Right cardiac atrium (tissue), 5 donors: ENCODE data around the gene KRTAP5-6. TPM values are rescaled to one million over a fixed set of nuclear protein-coding genes. Genes with fewer than 3 reads are reported as not detected.

ENCODE experiments used
- ATAC-seq, 2 donors: fragments of 200-7000 bp; cut with Tn5 transposase; one replicate each; pipeline versions ENCODE4 v1.8.0 to v1.9.1; 2020; ENCODE audit warnings: moderate library complexity in 2 of 2, mild to moderate bottlenecking in 1 of 2
- DNase-seq, 3 donors: peaks; one replicate each; pipeline ENCODE4 v3.0.0-alpha.2; 2020
- H3K27ac ChIP-seq: one replicate; pipeline ENCODE4 v1.5.1; 2013; ENCODE audit warnings: mild to moderate bottlenecking, low read length, control low read depth, moderate library complexity
- H3K27me3 ChIP-seq: one replicate; pipeline ENCODE4 v1.6.1; 2013; ENCODE audit not compliant: control insufficient read depth, insufficient read depth
- H3K4me1 ChIP-seq: one replicate; pipeline ENCODE4 v1.6.1; 2013; ENCODE audit warnings: low read length; ENCODE audit not compliant: control insufficient read depth, insufficient read depth
- H3K4me3 ChIP-seq: one replicate; pipeline ENCODE4 v1.5.1; 2013; ENCODE audit warnings: low read length, control low read depth
- H3K9me3 ChIP-seq: one replicate; pipeline ENCODE4 v1.6.1; 2013; ENCODE audit warnings: low read length; ENCODE audit not compliant: control insufficient read depth
- WGBS: extraction: QIAGEN DNeasy Blood & Tissue Kit; methylation state at CpG from one replicate; pipeline ENCODE4 v1.1.7; 2013; 5-methylcytosine and 5-hydroxymethylcytosine counted together
- intact Hi-C, 4 donors: fragments of 100-400 bp; cut with DNase I; formaldehyde crosslinking; loops; one replicate each; pipeline versions ENCODE4 v1.11.0 to v1.14.0; 2022 to 2023
- polyA plus RNA-seq: library from polyadenylated mRNA; stranded (reverse); fragments of 200-250 nt; gene quantifications from one replicate; pipeline ENCODE4 v1.2.3, GENCODE V29; 2013
- total RNA-seq, 4 donors: library from RNA; stranded (reverse); fragmentation: NEBNext Ultra II Directional; extraction: Animal tissue kit (Norgen Biotek cat#: 25700); gene quantifications; one replicate each; pipeline ENCODE4 v1.2.1, GENCODE V29; 2021
- donor health status: healthy with polysubstance abuse.
- donor health status: DM: no; HTN: yes; CAD: no.
- donor health status: DM: no; HTN: no; CAD: no.
- donor health status: DM: no; HTN: yes; CAD: no; lungs with severe emphysema.
- donor health status: DM: yes; HTN: yes; CAD: no.

KRTAP5-6 gene
- total and polyA plus RNA-seq, 5 donors, result not detected

DNA sequence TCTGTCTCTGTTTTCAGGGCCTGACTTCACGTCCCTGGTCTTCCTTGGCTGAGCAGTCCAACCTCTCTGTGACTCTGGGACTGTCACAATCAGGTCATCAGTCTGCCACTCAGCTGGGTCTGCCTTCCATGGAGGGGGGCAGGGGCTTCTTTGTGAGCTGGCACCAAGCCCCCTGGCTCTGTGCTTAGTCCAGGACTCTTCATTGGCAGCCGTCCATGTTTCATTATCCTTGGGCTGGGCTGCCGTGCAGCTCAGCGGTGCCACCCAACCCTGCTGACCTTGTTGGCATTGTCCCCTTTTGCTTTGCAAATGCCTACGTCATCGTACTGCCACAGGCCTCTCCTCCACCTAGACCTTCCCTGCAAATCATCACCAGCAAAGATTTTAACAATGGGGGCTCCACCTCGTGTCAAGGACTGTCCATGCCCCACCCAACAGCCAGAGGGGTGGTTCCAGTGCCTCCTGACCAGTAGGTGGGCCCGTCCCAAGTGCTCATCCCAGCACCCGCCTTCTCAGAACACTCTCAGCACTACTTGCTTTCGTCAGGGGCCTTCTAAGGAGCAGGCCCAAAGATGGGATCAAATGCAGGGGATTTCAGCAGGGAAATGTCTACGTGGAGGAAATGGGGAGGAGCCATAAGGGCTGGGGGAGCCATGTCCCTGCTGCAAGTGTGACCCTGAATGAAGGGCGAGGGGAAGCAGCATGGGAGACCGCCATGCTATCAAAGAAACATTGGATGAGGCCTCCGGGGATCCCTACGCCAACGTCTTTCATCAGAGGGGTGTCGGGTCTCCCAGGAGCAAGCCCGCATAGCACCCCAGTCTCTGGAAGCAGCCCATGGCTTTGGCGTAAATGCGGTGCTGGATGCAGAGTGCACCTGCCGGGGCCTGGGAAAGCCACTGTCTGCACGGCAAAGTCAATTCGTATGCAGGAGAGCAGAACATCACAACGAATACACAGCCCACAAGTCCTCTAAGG is 18.2 kb downstream of the KRTAP5-6 start:
- no peaks in the 10 kb centered on the region for H3K4me1 ChIP-seq
- no peaks in the 10 kb centered on the region for H3K27me3 ChIP-seq
- ATAC-seq (peak; percentile 69 to 77), DNase-seq (peak in 2 of 3 donors; percentile 30 to 57)
- WGBS, result 78% methylated on average over 24 of the region's 24 CpGs
- intact Hi-C loops, result no loop called here
- no peak overlapping the region for H3K27ac ChIP-seq
- H3K4me3 ChIP-seq, result no peak overlapping the region
- H3K9me3 ChIP-seq, result no peaks in the 10 kb centered on the region

DNA sequence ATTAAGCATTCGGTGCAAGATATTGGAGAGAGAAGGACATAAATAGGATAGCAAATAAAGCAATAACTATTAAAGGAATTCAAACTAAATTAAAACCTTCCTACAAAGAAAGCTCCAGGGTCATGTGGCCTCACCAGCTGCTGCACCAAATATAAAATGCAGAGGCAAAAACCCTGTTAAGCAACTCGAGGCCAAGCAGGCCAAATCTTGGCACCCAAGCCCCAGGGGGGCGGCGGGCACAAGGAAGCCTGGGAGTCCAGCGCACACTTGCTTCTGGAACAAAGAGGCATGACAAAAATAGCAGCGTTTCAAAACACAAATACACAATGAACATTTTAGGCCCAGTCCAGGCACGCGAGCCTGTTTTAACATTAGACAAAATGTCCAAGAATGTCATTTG is 20.8 kb downstream of the KRTAP5-6 start:
- Histone ChIP-seq H3K27me3 (no peaks in the 10 kb centered on the region), H3K27ac (no peak overlapping the region), H3K9me3 (no peaks in the 10 kb centered on the region), H3K4me1 (no peaks in the 10 kb centered on the region), H3K4me3 (no peak overlapping the region)
- WGBS, result 55% methylated on average over 8 of the region's 8 CpGs
- intact Hi-C loops, result no loop called here
- DNase-seq, result peak in 2 of 3 donors; percentile 72 to 77
- peak; percentile 34 to 71 for ATAC-seq

DNA sequence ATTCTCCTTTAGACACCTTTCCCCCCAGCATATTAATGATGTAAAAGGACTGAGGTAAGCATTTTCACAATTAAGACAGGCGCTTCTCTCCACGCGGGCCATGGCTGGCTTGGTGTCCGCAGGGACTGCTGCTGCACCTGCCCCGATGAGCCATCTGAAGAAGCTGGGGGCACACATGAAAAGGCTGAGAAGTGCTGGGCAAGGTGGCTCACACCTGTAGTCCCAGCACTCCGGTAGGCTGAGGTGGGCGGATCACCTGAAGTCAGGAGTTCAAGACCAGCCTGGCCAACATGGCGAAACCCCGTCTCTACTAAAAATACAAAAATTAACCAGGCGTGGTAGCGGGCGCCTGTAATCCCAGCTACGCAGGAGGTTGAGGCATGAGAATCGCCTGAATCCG is 21.3 kb downstream of the KRTAP5-6 start:
- intact Hi-C loops, result no loop called here
- H3K27ac ChIP-seq, result no peak overlapping the region

DNA sequence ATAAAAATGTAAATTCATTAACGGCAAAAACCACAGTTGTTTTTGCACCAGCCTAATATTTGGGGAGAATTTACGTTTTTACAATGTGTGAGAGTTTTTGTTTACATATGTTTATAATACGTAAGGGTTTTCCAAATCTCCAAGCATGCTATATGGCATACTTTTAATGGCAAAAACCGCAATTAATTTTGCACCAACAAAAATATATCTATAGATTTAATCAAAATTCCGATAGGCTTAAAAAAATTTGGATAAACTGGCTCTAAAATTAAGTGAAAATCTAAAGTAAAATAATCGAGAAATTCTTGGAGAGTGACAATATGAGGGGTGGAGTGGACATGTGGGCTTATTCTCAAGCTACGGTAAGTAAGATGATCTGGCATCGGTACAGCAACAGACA is 22.8 kb downstream of the KRTAP5-6 start:
- ATAC-seq, result no peak
- no peak for DNase-seq
- H3K4me1 ChIP-seq, result no peaks in the 10 kb centered on the region
- 79% methylated on average over 8 of the region's 8 CpGs for WGBS
- H3K9me3 ChIP-seq, result no peaks in the 10 kb centered on the region
- H3K27me3 ChIP-seq, result no peaks in the 10 kb centered on the region
- intact Hi-C loops, result no loop called here
- no peak overlapping the region for H3K27ac ChIP-seq
- H3K4me3 ChIP-seq, result no peak overlapping the region

More for the DNA sequence above, 21.3 kb downstream of the KRTAP5-6 start:
- WGBS, result 90% methylated on average over 15 of the region's 15 CpGs
- DNase-seq (no peak), ATAC-seq (no peak)
- Histone ChIP-seq H3K9me3 (no peaks in the 10 kb centered on the region), H3K27me3 (no peaks in the 10 kb centered on the region), H3K4me3 (no peak overlapping the region), H3K4me1 (no peaks in the 10 kb centered on the region)

DNA sequence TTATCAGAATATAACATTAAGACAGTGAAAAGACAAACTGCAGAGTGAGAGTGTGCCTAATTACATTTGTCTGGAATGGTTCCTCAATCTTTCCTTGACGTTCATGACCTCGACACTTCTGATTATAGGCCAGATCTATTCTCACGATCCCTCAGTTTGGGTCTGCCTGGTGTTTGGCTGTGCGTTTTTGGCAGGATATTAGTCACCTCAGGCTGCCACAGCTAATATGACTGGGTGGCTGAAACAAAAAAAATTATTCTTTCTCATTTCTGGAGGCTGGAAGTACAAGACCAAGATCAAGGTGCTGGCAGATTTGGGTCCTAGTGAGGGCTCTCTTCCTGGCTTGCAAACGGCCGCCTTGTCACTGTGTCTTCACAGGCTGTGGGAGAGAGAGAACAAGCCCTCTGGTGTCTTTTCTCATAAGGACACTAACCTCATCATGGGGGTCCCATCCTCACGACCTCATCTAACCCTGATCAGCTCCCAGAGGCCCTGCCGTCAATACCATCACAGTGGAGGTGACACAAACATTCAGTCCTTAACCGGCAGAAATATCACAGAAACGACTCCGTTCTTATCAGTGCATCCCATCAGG is 30.2 kb downstream of the KRTAP5-6 start:
- Histone ChIP-seq H3K4me3 (no peak overlapping the region), H3K4me1 (no peaks in the 10 kb centered on the region), H3K9me3 (no peaks in the 10 kb centered on the region), H3K27ac (no peak overlapping the region), H3K27me3 (no peaks in the 10 kb centered on the region)
- intact Hi-C loops, result no loop called here
- DNase-seq (no peak), ATAC-seq (no peak)
- 62% methylated on average over 11 of the region's 11 CpGs for WGBS

DNA sequence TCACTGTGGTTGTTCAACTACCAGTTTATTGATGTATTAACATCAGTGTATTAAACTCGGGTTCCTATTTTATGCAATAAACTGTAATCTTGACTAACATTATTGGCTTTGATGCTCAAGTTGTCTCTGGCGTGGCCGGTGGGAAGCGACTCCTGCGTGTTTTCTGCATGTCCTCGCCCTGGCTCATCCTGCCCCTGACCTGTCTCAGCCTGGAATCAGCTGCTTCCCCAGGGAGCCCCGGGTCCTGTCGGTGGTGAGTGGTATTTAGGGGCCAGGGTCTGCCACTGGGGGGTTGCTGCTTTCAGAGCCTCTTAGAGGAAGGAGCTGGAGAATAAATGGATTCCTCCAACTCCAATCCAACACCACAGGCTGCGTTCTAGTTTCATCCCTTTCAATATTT is 30.9 kb downstream of the KRTAP5-6 start:
- 76% methylated on average over 9 of the region's 9 CpGs for WGBS
- no peaks in the 10 kb centered on the region for H3K27me3 ChIP-seq
- H3K9me3 ChIP-seq, result no peaks in the 10 kb centered on the region
- no peak overlapping the region for H3K4me3 ChIP-seq
- ATAC-seq (no peak), DNase-seq (no peak)
- no peaks in the 10 kb centered on the region for H3K4me1 ChIP-seq
- intact Hi-C loops, result no loop called here
- H3K27ac ChIP-seq, result no peak overlapping the region

DNA sequence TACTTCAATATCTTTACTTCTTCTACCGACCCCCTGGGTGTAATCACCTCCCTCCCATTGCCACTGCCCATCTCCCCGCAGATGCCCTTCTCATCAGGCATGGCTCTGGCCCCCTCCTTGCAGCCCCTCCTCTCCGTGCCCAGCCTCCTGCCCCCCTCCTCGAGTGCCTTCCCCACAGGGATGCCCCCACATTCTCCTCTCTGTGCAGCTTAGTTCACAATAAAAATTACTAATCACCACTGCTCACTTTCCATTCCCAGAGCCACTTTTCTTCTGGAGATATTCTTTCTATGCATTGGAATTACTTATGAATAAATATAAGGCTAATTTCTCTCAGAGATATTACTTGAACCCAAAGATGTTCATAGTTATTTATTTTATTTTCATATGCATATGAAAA is 31.3 kb downstream of the KRTAP5-6 start:
- no peak for ATAC-seq
- no peaks in the 10 kb centered on the region for H3K4me1 ChIP-seq
- intact Hi-C loops, result no loop called here
- H3K4me3 ChIP-seq, result no peak overlapping the region
- no peak for DNase-seq
- no peaks in the 10 kb centered on the region for H3K27me3 ChIP-seq
- WGBS, result 57% methylated on average over 4 of the region's 4 CpGs
- no peaks in the 10 kb centered on the region for H3K9me3 ChIP-seq
- no peak overlapping the region for H3K27ac ChIP-seq

DNA sequence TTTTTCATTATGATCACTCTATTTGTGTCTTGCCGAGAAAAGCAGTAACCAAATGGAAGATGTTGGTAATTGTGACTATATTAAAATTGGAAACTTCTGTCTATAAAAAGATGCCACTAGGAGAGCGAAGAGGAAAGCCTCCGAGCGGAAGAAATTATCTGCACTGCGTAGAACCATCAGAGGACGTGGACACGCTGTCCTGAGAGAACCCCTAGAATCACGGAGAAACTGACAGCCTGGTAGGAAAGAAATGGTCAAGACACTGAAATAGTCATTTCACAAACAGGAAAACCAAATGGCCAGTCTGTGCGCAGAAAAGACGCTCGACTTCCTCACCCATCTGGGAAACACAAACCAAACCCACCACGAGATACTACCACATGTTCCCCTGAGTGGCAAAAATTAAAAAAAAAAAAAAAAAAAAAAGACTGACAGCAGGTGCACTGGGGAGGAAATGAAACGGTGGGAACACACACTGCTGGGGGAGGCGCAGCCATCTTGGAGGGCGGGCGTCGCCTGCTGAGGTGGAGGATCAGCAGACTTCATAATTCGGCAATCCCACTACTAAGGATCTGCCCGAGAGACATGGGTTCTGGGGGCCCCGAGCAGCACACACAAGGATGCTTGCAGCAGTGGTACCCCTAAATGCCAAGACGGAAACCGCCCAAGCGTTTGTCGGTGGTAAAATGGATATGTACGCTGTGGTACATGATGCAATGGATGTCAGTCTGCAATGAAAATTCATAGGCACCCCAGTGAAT is 32.1 kb downstream of the KRTAP5-6 start:
- no peak for DNase-seq
- no peaks in the 10 kb centered on the region for H3K27me3 ChIP-seq

DNA sequence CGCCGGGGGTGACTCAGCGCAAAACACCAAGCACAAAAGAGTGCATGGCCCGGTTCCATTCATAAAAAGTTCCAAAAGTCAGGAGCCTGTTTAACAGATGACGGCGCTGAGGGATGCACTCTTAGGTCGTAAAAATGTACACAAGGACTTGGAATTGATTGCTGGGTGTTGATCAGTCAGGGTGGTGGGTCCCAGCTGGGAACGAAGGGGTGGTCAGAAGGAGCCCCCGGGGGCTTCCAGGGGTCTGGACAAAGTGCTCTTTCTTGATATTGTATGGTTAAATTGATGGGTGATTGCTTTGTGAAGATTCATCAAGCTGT is 32.7 kb downstream of the KRTAP5-6 start:
- Histone ChIP-seq H3K9me3 (no peaks in the 10 kb centered on the region), H3K27me3 (no peaks in the 10 kb centered on the region), H3K4me3 (no peak overlapping the region), H3K27ac (no peak overlapping the region), H3K4me1 (no peaks in the 10 kb centered on the region)
- WGBS, result 77% methylated on average over 9 of the region's 9 CpGs
- ATAC-seq (no peak), DNase-seq (no peak)
- intact Hi-C loops, result no loop called here

More for the DNA sequence above, 32.1 kb downstream of the KRTAP5-6 start:
- H3K4me3 ChIP-seq, result no peak overlapping the region
- 81% methylated on average over 25 of the region's 25 CpGs for WGBS
- no peaks in the 10 kb centered on the region for H3K9me3 ChIP-seq
- ATAC-seq, result no peak
- no peaks in the 10 kb centered on the region for H3K4me1 ChIP-seq
- intact Hi-C loops, result no loop called here
- H3K27ac ChIP-seq, result no peak overlapping the region

DNA sequence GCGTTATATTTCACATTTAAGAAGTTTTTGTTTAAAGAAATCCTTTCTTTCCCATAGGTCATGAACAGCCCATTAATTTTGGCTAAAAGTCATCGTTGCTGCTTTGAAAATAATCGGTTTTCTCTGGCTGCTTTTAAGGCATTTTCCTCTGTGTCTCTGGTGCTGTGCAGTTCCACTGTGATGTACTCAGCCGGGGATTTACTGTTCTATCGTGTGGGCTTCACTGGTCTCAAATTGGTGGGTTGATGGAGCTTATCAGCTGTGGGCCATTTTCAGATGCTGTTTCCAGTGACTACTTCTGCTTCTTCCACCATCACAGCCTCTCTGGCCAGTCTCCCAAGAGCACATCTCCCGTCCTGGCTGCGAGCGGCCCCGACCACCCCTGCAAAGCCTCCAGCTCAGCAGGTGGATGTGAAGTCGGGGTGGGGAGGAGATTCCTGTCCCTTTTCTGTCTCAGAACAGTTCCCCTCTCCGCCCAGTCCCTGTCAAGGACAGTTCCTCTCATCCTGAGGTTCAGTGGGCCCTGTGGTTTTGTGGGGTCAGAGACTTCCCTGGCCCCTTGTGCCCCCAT is 33.1 kb downstream of the KRTAP5-6 start:
- WGBS, result 63% methylated on average over 11 of the region's 11 CpGs

More for the DNA sequence above, 33.1 kb downstream of the KRTAP5-6 start:
- Histone ChIP-seq H3K9me3 (no peaks in the 10 kb centered on the region), H3K4me3 (no peak overlapping the region), H3K27me3 (no peaks in the 10 kb centered on the region), H3K4me1 (no peaks in the 10 kb centered on the region), H3K27ac (no peak overlapping the region)
- intact Hi-C loops, result no loop called here
- ATAC-seq (no peak), DNase-seq (no peak)
